Naive thymus-derived CD4-positive, alpha-beta T cell (primary cell): ENCODE results near the gene CFAP74. TPM values are rescaled to one million over a fixed set of nuclear protein-coding genes. Genes with fewer than 3 reads are reported as not detected.

ENCODE experiments used
- ATAC-seq: fragments of 150-1000 bp; cut with Tn5 transposase; 2 replicates; pipeline ENCODE4 v1.10.0; 2021; ENCODE audit warnings: mild to moderate bottlenecking, moderate library complexity
- CTCF ChIA-PET: fragments of 350-600 bp; sonication (Branson Sonifier 250); formaldehyde crosslinking; loops from one replicate; lab custom pipeline; 2021; ENCODE audit warnings: antibody characterized with exemption; lab: Charles Lee
- POLR2A ChIA-PET: fragments of 350-600 bp; sonication (Branson Sonifier 250); formaldehyde crosslinking; loops from one replicate; lab custom pipeline; 2021; ENCODE audit warnings: antibody characterized with exemption, inconsistent platforms; lab: Charles Lee
- DNase-seq, 9 donors: peaks; one replicate each; pipeline versions ENCODE4 v3.0.0 to v3.0.0-alpha.2; 2020 to 2022; ENCODE audit warnings: mixed read lengths in 1 of 9
- H3K27ac ChIP-seq: one replicate; pipeline ENCODE4 v1.7.0; 2013; ENCODE audit warnings: mild to moderate bottlenecking, low read depth, low read length, moderate library complexity
- H3K27me3 ChIP-seq, 2 donors: one replicate each; pipeline ENCODE4 v1.7.0; 2013; ENCODE audit warnings: low read length in 2 of 2, mild to moderate bottlenecking in 2 of 2, moderate library complexity in 2 of 2; ENCODE audit not compliant: control insufficient read depth in 2 of 2, insufficient read depth in 2 of 2
- H3K36me3 ChIP-seq, 3 experiments: 1 replicate in 2 of 3; 2 replicates in 1 of 3; pipeline ENCODE4 v1.7.0; 2013; ENCODE audit warnings: low read length in 3 of 3, mild to moderate bottlenecking in 3 of 3, moderate library complexity in 1 of 3; ENCODE audit not compliant: insufficient read depth in 3 of 3, control insufficient read depth in 2 of 3
- H3K4me1 ChIP-seq, 2 donors: one replicate each; pipeline ENCODE4 v1.7.0; 2013; ENCODE audit warnings: low read length in 2 of 2, mild to moderate bottlenecking in 2 of 2, moderate library complexity in 1 of 2; ENCODE audit not compliant: control insufficient read depth in 2 of 2, insufficient read depth in 2 of 2
- H3K4me3 ChIP-seq: 2 replicates; pipeline ENCODE4 v1.7.0; 2013; ENCODE audit warnings: mild to moderate bottlenecking, low read length
- H3K9me3 ChIP-seq, 3 experiments: 1 replicate in 2 of 3; 2 replicates in 1 of 3; pipeline ENCODE4 v1.7.0; 2013; ENCODE audit warnings: low read length in 3 of 3; ENCODE audit not compliant: control insufficient read depth in 2 of 3
- H3K27ac Mint-ChIP-seq, 9 donors: one replicate each; pipeline ENCODE4 v1.8.0; 2020 to 2022; ENCODE audit warnings: mixed read lengths in 9 of 9, mild to moderate bottlenecking in 8 of 9, moderate library complexity in 5 of 9, inconsistent platforms in 2 of 9
- H3K27me3 Mint-ChIP-seq, 5 donors: one replicate each; pipeline ENCODE4 v1.8.0; 2021 to 2022; ENCODE audit warnings: mixed read lengths in 5 of 5, mild to moderate bottlenecking in 1 of 5
- H3K36me3 Mint-ChIP-seq, 5 donors: one replicate each; pipeline ENCODE4 v1.8.0; 2020 to 2022; ENCODE audit warnings: mixed read lengths in 5 of 5, mild to moderate bottlenecking in 3 of 5, inconsistent platforms in 1 of 5
- H3K4me1 Mint-ChIP-seq, 7 donors: one replicate each; pipeline ENCODE4 v1.8.0; 2020 to 2022; ENCODE audit warnings: mixed read lengths in 7 of 7, mild to moderate bottlenecking in 3 of 7, inconsistent platforms in 1 of 7
- H3K4me3 Mint-ChIP-seq, 10 donors: one replicate each; pipeline ENCODE4 v1.8.0; 2020 to 2022; ENCODE audit warnings: mild to moderate bottlenecking in 10 of 10, mixed read lengths in 10 of 10, moderate library complexity in 6 of 10, inconsistent platforms in 2 of 10
- H3K9me3 Mint-ChIP-seq, 11 donors: one replicate each; pipeline ENCODE4 v1.8.0; 2020 to 2022; ENCODE audit warnings: mixed read lengths in 11 of 11, mild to moderate bottlenecking in 4 of 11, inconsistent platforms in 1 of 11, moderate library complexity in 1 of 11
- intact Hi-C, 2 donors: fragments of 100-400 bp; cut with micrococcal nuclease; formaldehyde crosslinking; loops; one replicate each; pipeline ENCODE4 v1.15.1; 2023
- polyA plus RNA-seq, 2 donors: library from polyadenylated mRNA; unstranded; fragments of 300-500 nt; fragmentation: Illumina TruSeq; gene quantifications; one replicate each; pipeline ENCODE4 v1.2.3, GENCODE V29; 2021
- total RNA-seq, 6 experiments: library from RNA in 5 of 6; stranded (reverse) in 5 of 6; gene quantifications; 1 replicate in 5 of 6; 2 replicates in 1 of 6; pipeline ENCODE4 v1.2.3 and lab custom pipeline; 2021 to 2026

CFAP74 gene
- total and polyA plus RNA-seq, 7 experiments from 2014 or later = not detected

DNA sequence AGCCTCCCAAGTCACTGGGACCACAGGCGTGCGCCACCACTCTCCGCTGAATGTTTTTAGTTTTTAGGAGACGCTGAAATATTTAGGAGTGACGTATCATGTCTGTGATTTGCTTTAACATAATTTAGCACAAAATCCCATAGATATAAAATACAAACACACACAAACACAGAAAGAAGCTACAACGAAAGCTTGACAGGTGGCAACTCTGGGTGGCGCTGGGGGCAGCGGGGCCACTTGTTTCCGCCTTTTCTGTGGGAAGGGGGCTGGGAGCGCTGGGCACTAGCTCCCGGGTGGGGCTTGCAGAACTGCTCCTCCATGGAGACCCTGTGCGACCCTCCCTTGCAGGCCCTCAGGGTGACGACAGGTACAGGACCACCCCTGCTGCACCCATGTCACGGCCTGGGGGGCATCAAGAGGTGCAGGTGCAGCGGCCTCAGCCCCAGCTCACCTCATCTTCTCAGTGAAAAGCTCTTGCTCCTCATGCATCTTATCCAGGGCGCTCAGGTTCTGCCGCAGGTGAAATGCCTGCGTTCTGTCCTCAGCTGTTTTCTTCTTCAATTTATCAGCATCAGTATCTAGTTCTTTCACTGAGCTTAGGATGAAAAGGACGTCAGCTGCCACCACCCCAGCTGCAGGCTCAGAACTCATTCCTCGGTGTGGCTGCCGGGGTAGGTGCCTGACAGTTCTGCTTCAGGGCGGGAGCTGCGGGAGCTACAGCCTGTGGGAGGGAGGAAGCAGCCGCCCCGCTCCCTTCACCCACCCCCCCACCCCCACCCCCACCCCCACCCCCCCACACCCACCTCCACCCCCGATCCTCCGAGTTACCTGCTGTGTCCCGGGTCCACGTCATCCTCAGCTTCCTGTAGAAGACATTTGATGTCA, 15.3 kb downstream of the CFAP74 start:
- H3K27me3 Mint-ChIP-seq = peaks cover 0 to 18% (median 7%) of the 10 kb centered on the region in 5 donors
- DNase-seq = peak in 5 of 9 donors; percentile 4 to 25 (median 7)

DNA sequence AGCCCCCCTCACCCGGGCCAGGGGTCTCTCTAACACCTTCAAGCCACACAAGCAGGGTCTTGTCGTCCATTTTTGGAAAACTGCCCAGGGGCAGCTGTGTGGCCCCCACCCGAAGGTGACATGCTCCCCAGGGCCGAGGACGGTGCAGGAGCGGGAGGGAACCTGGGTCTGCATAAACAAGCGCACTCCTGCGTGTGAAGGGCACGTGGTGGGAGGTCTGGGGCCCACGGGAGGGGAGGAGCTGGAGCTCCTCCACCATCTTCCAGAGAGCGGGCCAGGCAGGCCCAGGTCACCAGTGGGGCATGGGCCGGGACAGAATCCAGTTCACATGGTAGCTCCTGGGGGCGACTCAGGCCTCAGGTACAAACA, 16.5 kb downstream of the CFAP74 start:
- intact Hi-C loops = no loop called here

More for the DNA sequence above, 15.3 kb downstream of the CFAP74 start:
- Histone ChIP-seq H3K4me1 (no peaks in the 10 kb centered on the region), H3K4me3 (no peak overlapping the region), H3K36me3 (no peaks in the 10 kb centered on the region), H3K27ac (no peak overlapping the region), H3K27me3 (peaks cover 0 to 3% of the 10 kb centered on the region in 2 donors), H3K9me3 (no peaks in the 10 kb centered on the region)
- peaks cover 0 to 1% (median 0%) of the 10 kb centered on the region in 11 donors for H3K9me3 Mint-ChIP-seq
- ATAC-seq = no peak
- H3K4me3 Mint-ChIP-seq = peak overlapping the region in 7 of 10 donors; percentile 34 to 59 (median 45)
- peaks cover 2 to 13% (median 11%) of the 10 kb centered on the region in 7 donors for H3K4me1 Mint-ChIP-seq
- H3K36me3 Mint-ChIP-seq = no peaks in the 10 kb centered on the region
- ChIA-PET POLR2A (no interaction called here), CTCF (interaction anchor here (0.7 kb wide), 1 partner anchor 32 kb away, joined by 3 read pairs; no protein-coding TSS in a partner anchor)
- peak overlapping the region in 1 of 9 donors; percentile 15 for H3K27ac Mint-ChIP-seq
- intact Hi-C loops = no loop called here

DNA sequence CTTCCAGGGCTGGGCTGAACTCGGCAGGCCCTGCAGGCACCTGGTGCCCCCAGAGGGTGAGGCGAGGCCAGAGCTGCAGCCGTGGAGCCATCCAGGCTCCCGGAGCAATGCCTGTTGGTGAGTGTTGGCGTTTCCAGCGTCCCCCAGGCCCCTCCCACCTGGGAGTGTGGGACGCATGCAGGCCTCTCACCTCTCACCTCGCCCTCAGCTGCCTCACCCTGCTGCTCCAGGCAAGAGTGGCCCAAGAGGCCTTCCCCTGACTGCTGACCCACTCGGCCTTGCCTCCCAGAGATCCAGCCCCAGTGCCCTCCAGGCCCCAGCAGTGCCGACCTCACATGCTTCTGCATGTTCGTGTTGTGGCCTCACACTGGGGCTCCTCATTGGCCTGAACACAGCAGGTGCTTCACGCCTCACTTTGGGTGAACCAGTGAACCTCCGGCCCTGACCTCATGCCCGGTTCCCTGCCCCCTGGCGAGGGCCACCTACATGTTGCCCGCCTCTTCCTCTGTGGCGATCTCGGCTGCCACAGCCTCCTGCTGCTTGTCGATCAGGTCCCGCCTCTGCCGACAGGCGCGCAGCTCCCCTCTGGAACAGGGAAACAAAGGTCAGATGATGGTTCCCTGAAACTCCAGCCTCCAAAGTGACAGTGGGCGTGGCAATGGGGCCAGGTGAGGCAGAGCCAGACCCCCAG, 17.0 kb downstream of the CFAP74 start:
- H3K4me3 ChIP-seq = no peak overlapping the region
- peaks cover 0 to 18% (median 7%) of the 10 kb centered on the region in 5 donors for H3K27me3 Mint-ChIP-seq
- H3K9me3 Mint-ChIP-seq = peaks cover 0 to 1% (median 0%) of the 10 kb centered on the region in 11 donors
- H3K9me3 ChIP-seq = no peaks in the 10 kb centered on the region
- intact Hi-C loops = no loop called here
- DNase-seq (no peak), ATAC-seq (no peak)
- H3K27me3 ChIP-seq = peaks cover 0 to 3% of the 10 kb centered on the region in 2 donors
- no peak overlapping the region for H3K27ac ChIP-seq
- ChIA-PET CTCF (no interaction called here), POLR2A (no interaction called here)
- H3K36me3 Mint-ChIP-seq = no peaks in the 10 kb centered on the region
- H3K27ac Mint-ChIP-seq = no peak overlapping the region
- H3K4me1 ChIP-seq = no peaks in the 10 kb centered on the region
- H3K4me1 Mint-ChIP-seq = peaks cover 2 to 13% (median 11%) of the 10 kb centered on the region in 7 donors
- H3K4me3 Mint-ChIP-seq = no peak overlapping the region
- no peaks in the 10 kb centered on the region for H3K36me3 ChIP-seq

More for the DNA sequence above, 16.5 kb downstream of the CFAP74 start:
- Histone ChIP-seq H3K27me3 (peaks cover 0 to 3% of the 10 kb centered on the region in 2 donors), H3K4me3 (no peak overlapping the region), H3K9me3 (no peaks in the 10 kb centered on the region), H3K36me3 (no peaks in the 10 kb centered on the region), H3K27ac (no peak overlapping the region), H3K4me1 (no peaks in the 10 kb centered on the region)
- Mint-ChIP-seq H3K27me3 (peaks cover 0 to 18% (median 7%) of the 10 kb centered on the region in 5 donors), H3K27ac (no peak overlapping the region), H3K9me3 (peaks cover 0 to 1% (median 0%) of the 10 kb centered on the region in 11 donors), H3K4me1 (peaks cover 2 to 13% (median 11%) of the 10 kb centered on the region in 7 donors), H3K4me3 (no peak overlapping the region), H3K36me3 (no peaks in the 10 kb centered on the region)
- ChIA-PET POLR2A (interaction anchor here (0.6 kb wide), 1 partner anchor 334 kb away, joined by 3 read pairs; no protein-coding TSS in a partner anchor), CTCF (no interaction called here)
- no peak for DNase-seq
- ATAC-seq = no peak

DNA sequence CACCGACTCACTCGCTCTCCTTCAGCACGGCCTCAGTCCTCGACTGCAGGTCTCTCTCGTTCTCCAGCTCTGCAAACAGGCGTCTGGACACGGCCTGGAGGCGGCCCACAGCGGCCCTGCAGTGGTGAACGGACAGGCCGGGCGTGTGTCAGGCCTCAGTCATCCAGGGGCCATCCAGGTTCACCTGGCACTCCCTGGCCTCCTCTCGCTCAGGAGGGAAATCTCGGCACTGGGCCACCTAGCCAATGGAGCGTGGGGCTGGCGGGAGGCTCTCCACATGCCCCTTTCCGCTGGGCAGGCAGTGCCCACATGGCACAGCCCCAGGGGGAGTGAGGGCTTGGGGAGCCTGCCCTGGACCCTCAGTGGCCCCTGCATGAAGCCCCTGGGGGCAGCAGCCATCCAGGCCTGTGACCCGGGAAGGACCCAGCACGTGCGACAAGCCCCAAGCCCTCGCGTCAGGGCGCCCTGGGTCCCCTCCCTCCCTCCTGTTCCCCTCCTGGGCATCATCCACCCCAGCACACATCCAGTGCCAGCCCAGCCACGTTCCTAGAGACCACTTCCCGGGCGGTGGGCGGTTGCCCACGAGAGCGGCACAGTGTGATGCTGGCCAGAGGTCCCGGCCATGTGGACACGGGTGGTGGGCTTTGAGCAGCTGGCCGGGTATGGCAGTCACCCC, 18.1 kb downstream of the CFAP74 start:
- H3K27me3 Mint-ChIP-seq = peaks cover 0 to 12% (median 6%) of the 10 kb centered on the region in 5 donors
- H3K27ac Mint-ChIP-seq = no peak overlapping the region
- peaks cover 0 to 1% (median 0%) of the 10 kb centered on the region in 11 donors for H3K9me3 Mint-ChIP-seq
- Histone ChIP-seq H3K36me3 (no peaks in the 10 kb centered on the region), H3K27me3 (peaks cover 0 to 3% of the 10 kb centered on the region in 2 donors), H3K4me1 (no peaks in the 10 kb centered on the region), H3K4me3 (no peak overlapping the region), H3K27ac (no peak overlapping the region), H3K9me3 (no peaks in the 10 kb centered on the region)
- DNase-seq (no peak), ATAC-seq (no peak)
- ChIA-PET CTCF (no interaction called here), POLR2A (no interaction called here)
- no peak overlapping the region for H3K4me3 Mint-ChIP-seq
- peaks cover 2 to 13% (median 11%) of the 10 kb centered on the region in 7 donors for H3K4me1 Mint-ChIP-seq
- intact Hi-C loops = no loop called here
- no peaks in the 10 kb centered on the region for H3K36me3 Mint-ChIP-seq

DNA sequence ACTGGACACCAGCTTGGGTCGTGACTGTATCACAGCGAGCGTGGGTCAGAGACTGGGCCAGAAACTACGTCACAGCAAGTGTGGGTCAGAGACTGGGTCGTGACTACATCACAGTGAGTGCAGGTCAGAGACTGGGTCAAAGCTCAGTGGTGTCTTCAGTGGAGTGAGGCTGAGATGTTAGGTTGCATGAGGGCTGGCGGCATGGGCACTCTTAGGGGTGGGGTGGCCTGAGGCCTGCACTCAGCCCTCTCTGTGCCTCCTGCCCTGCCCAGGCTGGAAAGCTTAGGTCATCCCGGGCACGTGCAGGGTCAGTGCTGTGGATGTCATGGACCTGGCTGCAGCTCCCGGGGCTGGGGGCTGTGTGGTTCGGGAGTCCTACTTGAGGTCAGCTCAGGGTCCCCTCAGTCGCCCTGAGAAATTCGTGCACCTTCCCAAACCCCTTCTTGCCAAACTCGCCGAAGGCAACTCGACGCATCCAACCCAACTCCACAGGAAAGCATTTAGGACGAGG, 19.0 kb downstream of the CFAP74 start:
- ChIA-PET POLR2A (no interaction called here), CTCF (interaction anchor here (0.6 kb wide), 1 partner anchor 187 kb away, joined by 3 read pairs; no protein-coding TSS in a partner anchor)
- Histone ChIP-seq H3K27me3 (peaks cover 0 to 3% of the 10 kb centered on the region in 2 donors), H3K4me3 (no peak overlapping the region), H3K36me3 (no peaks in the 10 kb centered on the region), H3K27ac (no peak overlapping the region), H3K4me1 (no peaks in the 10 kb centered on the region), H3K9me3 (no peaks in the 10 kb centered on the region)
- no peaks in the 10 kb centered on the region for H3K36me3 Mint-ChIP-seq
- intact Hi-C loops = no loop called here
- ATAC-seq = no peak
- no peak overlapping the region for H3K27ac Mint-ChIP-seq
- no peak overlapping the region for H3K4me3 Mint-ChIP-seq
- DNase-seq = no peak
- peaks cover 2 to 13% (median 11%) of the 10 kb centered on the region in 7 donors for H3K4me1 Mint-ChIP-seq
- peaks cover 0 to 2% (median 0%) of the 10 kb centered on the region in 11 donors for H3K9me3 Mint-ChIP-seq
- peaks cover 0 to 12% (median 5%) of the 10 kb centered on the region in 5 donors for H3K27me3 Mint-ChIP-seq
